ENCODE results near the gene PDXK.
"Not testable (repeated sequence)": the region's sequence is repeated elsewhere in the genome, so short reads cannot be mapped to it uniquely, and the experiment has no call there.

PDXK gene

GRCh38 chr21:43707462-43707861 lies 11.5 kb upstream of the PDXK start:
- TF ChIP-seq GATA1 (IDR thresholded peaks at IDR 0.05; ENCODE audit: low read depth, low read length) (no peak), POLR2A (IDR thresholded peaks at IDR 0.05; ENCODE audit: low read length) (no peak)
- DNase-seq: no peak

GRCh38 chr21:43708745-43709381 lies 10.1 kb upstream of the PDXK start:
- DNase-seq: no peak
- TF ChIP-seq POLR2A (IDR thresholded peaks at IDR 0.05; ENCODE audit: low read length): no peak
- TF ChIP-seq GATA1 (IDR thresholded peaks at IDR 0.05; ENCODE audit: low read depth, low read length): no peak

GRCh38 chr21:43712268-43712942 lies 6.5 kb upstream of the PDXK start:
- TF ChIP-seq POLR2A (IDR thresholded peaks at IDR 0.05; ENCODE audit: low read length) (no peak), GATA1 (IDR thresholded peaks at IDR 0.05; ENCODE audit: low read depth, low read length) (no peak)
- no peak for DNase-seq

GRCh38 chr21:43713123-43713522 lies 5.8 kb upstream of the PDXK start:
- not testable (repeated sequence) for DNase-seq

GRCh38 chr21:43716376-43717165 lies 2.4 kb upstream of the PDXK start:
- no peak for TF ChIP-seq POLR2A (IDR thresholded peaks at IDR 0.05; ENCODE audit: low read length)
- TF ChIP-seq GATA1 (IDR thresholded peaks at IDR 0.05; ENCODE audit: low read depth, low read length): no peak
- DNase-seq: no peak

- no peak for TF ChIP-seq GATA1 (IDR thresholded peaks at IDR 0.05; ENCODE audit: low read depth, low read length)
- no peak for TF ChIP-seq POLR2A (IDR thresholded peaks at IDR 0.05; ENCODE audit: low read length)
- DNase-seq: no peak
Measured at GRCh38 chr21:43717166-43717853, 1.6 kb upstream of the PDXK start.

- no peak for TF ChIP-seq POLR2A (IDR thresholded peaks at IDR 0.05; ENCODE audit: low read length)
- TF ChIP-seq GATA1 (IDR thresholded peaks at IDR 0.05; ENCODE audit: low read depth, low read length): no peak
- no peak for DNase-seq
Measured at GRCh38 chr21:43717967-43718871, 710 bp upstream of the PDXK start.

GRCh38 chr21:43719748-43720538 lies 1.0 kb downstream of the PDXK start:
- DNase-seq: peak; percentile 47 to 63
- TF ChIP-seq GATA1 (IDR thresholded peaks at IDR 0.05; ENCODE audit: low read depth, low read length) (no peak), POLR2A (IDR thresholded peaks at IDR 0.05; ENCODE audit: low read length) (no peak)

GRCh38 chr21:43720539-43721166 lies 1.7 kb downstream of the PDXK start:
- DNase-seq: no peak
- TF ChIP-seq GATA1 (IDR thresholded peaks at IDR 0.05; ENCODE audit: low read depth, low read length) (no peak), POLR2A (IDR thresholded peaks at IDR 0.05; ENCODE audit: low read length) (no peak)

GRCh38 chr21:43721206-43721605 lies 2.3 kb downstream of the PDXK start:
- TF ChIP-seq GATA1 (IDR thresholded peaks at IDR 0.05; ENCODE audit: low read depth, low read length) (no peak), POLR2A (IDR thresholded peaks at IDR 0.05; ENCODE audit: low read length) (no peak)
- DNase-seq: no peak

- TF ChIP-seq POLR2A (IDR thresholded peaks at IDR 0.05; ENCODE audit: low read length) (no peak), GATA1 (IDR thresholded peaks at IDR 0.05; ENCODE audit: low read depth, low read length) (no peak)
Measured at GRCh38 chr21:43721939-43722338, 3.0 kb downstream of the PDXK start.

GRCh38 chr21:43723648-43724047 lies 4.7 kb downstream of the PDXK start:
- TF ChIP-seq POLR2A (IDR thresholded peaks at IDR 0.05; ENCODE audit: low read length) (no peak), GATA1 (IDR thresholded peaks at IDR 0.05; ENCODE audit: low read depth, low read length) (no peak)
- DNase-seq: no peak

More at GRCh38 chr21:43721939-43722338, 3.0 kb downstream of the PDXK start:
- DNase-seq: no peak

Data from erythroblast (primary cell).